Measurements from ENCODE around the gene SMIM12. TPM values are rescaled to one million over a fixed set of nuclear protein-coding genes. Genes with fewer than 3 reads are reported as not detected.

SMIM12 gene
- total RNA-seq, 1 donor: 25.3 TPM

- H4K20me1 ChIP-seq (ENCODE audit: insufficient read depth, low read length): peaks cover 20% of the 10 kb centered on the region
- peaks cover 3% of the 10 kb centered on the region for H3K4me1 ChIP-seq (ENCODE audit: insufficient read depth, low read length)
- H3K27ac ChIP-seq (ENCODE audit: low read depth, low read length): no peak overlapping the region
- no peak overlapping the region for H3K4me3 ChIP-seq (ENCODE audit: insufficient read depth, low read length)
- H3K79me2 ChIP-seq (ENCODE audit: insufficient read depth, low read length): no peaks in the 10 kb centered on the region
- no peak overlapping the region for H2AFZ ChIP-seq (ENCODE audit: low read length)
- no peaks in the 10 kb centered on the region for H3K27me3 ChIP-seq (ENCODE audit: insufficient read depth, low read length)
- no peak for DNase-seq (ENCODE audit: insufficient read length, low spot score, missing footprints)
- no peaks in the 10 kb centered on the region for H3K36me3 ChIP-seq (ENCODE audit: insufficient read depth, low read length)
- H3K4me2 ChIP-seq (ENCODE audit: insufficient read depth, low read length): no peak overlapping the region
- no peak for TF ChIP-seq CTCF (IDR thresholded peaks at IDR 0.05; ENCODE audit: extremely low read depth, low read depth, low read length)
- H3K9me3 ChIP-seq (ENCODE audit: low read depth, low read length): no peaks in the 10 kb centered on the region
Observed at GRCh38 chr1:34840426-34840825, 19.1 kb downstream of the SMIM12 start.

- no peak for TF ChIP-seq CTCF (IDR thresholded peaks at IDR 0.05; ENCODE audit: extremely low read depth, low read depth, low read length)
- Histone ChIP-seq H3K9me3 (ENCODE audit: low read depth, low read length) (no peaks in the 10 kb centered on the region), H3K4me1 (ENCODE audit: insufficient read depth, low read length) (peaks cover 3% of the 10 kb centered on the region), H2AFZ (ENCODE audit: low read length) (no peak overlapping the region), H3K36me3 (ENCODE audit: insufficient read depth, low read length) (no peaks in the 10 kb centered on the region), H3K4me2 (ENCODE audit: insufficient read depth, low read length) (no peak overlapping the region), H3K79me2 (ENCODE audit: insufficient read depth, low read length) (no peaks in the 10 kb centered on the region), H3K4me3 (ENCODE audit: insufficient read depth, low read length) (no peak overlapping the region), H4K20me1 (ENCODE audit: insufficient read depth, low read length) (peaks cover 20% of the 10 kb centered on the region), H3K27ac (ENCODE audit: low read depth, low read length) (no peak overlapping the region), H3K27me3 (ENCODE audit: insufficient read depth, low read length) (no peaks in the 10 kb centered on the region)
- DNase-seq (ENCODE audit: insufficient read length, low spot score, missing footprints): no peak
Observed at GRCh38 chr1:34839526-34840305, 19.8 kb downstream of the SMIM12 start.

- Histone ChIP-seq H3K27me3 (ENCODE audit: insufficient read depth, low read length) (no peaks in the 10 kb centered on the region), H3K4me1 (ENCODE audit: insufficient read depth, low read length) (peaks cover 12% of the 10 kb centered on the region), H4K20me1 (ENCODE audit: insufficient read depth, low read length) (no peaks in the 10 kb centered on the region), H3K9me3 (ENCODE audit: low read depth, low read length) (no peaks in the 10 kb centered on the region), H3K4me2 (ENCODE audit: insufficient read depth, low read length) (no peak overlapping the region), H2AFZ (ENCODE audit: low read length) (no peak overlapping the region), H3K79me2 (ENCODE audit: insufficient read depth, low read length) (no peaks in the 10 kb centered on the region), H3K27ac (ENCODE audit: low read depth, low read length) (no peak overlapping the region), H3K36me3 (ENCODE audit: insufficient read depth, low read length) (no peaks in the 10 kb centered on the region), H3K4me3 (ENCODE audit: insufficient read depth, low read length) (no peak overlapping the region)
- no peak for DNase-seq (ENCODE audit: insufficient read length, low spot score, missing footprints)
- no peak for TF ChIP-seq CTCF (IDR thresholded peaks at IDR 0.05; ENCODE audit: extremely low read depth, low read depth, low read length)
Observed at GRCh38 chr1:34833711-34834110, 25.8 kb downstream of the SMIM12 start.

GRCh38 chr1:34831721-34832246 lies 27.8 kb downstream of the SMIM12 start:
- Histone ChIP-seq H3K4me3 (ENCODE audit: insufficient read depth, low read length) (no peak overlapping the region), H3K9me3 (ENCODE audit: low read depth, low read length) (no peaks in the 10 kb centered on the region)

More at GRCh38 chr1:34831721-34832246, 27.8 kb downstream of the SMIM12 start:
- Histone ChIP-seq H3K79me2 (ENCODE audit: insufficient read depth, low read length) (no peaks in the 10 kb centered on the region), H3K27ac (ENCODE audit: low read depth, low read length) (no peak overlapping the region), H2AFZ (ENCODE audit: low read length) (no peak overlapping the region), H4K20me1 (ENCODE audit: insufficient read depth, low read length) (no peaks in the 10 kb centered on the region), H3K27me3 (ENCODE audit: insufficient read depth, low read length) (no peaks in the 10 kb centered on the region), H3K4me2 (ENCODE audit: insufficient read depth, low read length) (no peak overlapping the region), H3K4me1 (ENCODE audit: insufficient read depth, low read length) (peaks cover 14% of the 10 kb centered on the region), H3K36me3 (ENCODE audit: insufficient read depth, low read length) (no peaks in the 10 kb centered on the region)
- no peak for DNase-seq (ENCODE audit: insufficient read length, low spot score, missing footprints)
- TF ChIP-seq CTCF (IDR thresholded peaks at IDR 0.05; ENCODE audit: extremely low read depth, low read depth, low read length): no peak
